ENCODE data around the gene RPS21. TPM values are rescaled to one million over a fixed set of nuclear protein-coding genes. Genes with fewer than 3 reads are reported as not detected.
A peak's percentile ranks its signal among the peaks of the same experiment; 100 is the strongest.

The RPS21 gene
- total RNA-seq, 5 donors from 2014 or later (not counting 1 experiment from before 2014, with no cell fraction given): 2,807 to 3,290 (median 3,085) TPM

- Histone ChIP-seq H3K9me3 (no peaks in the 10 kb centered on the region), H3K4me1 (ENCODE audit: control insufficient read depth in 1 of 2, extremely low read depth in 1 of 2, insufficient read depth in 2 of 2, low read length in 2 of 2) (peaks cover 5 to 25% of the 10 kb centered on the region in 2 experiments), H3K36me3 (ENCODE audit: control insufficient read depth in 2 of 2, extremely low read depth in 1 of 2, insufficient read depth in 1 of 2, low read length in 1 of 2) (peaks cover 0 to 3% of the 10 kb centered on the region in 2 donors), H3K4me3 (ENCODE audit: control insufficient read depth in 1 of 2, extremely low read depth in 1 of 2, low read length in 1 of 2) (no peak overlapping the region), H3K27ac (ENCODE audit: low read length) (no peak overlapping the region), H3K27me3 (replicated peaks in 1 of 2; ENCODE audit: control insufficient read depth in 2 of 2, extremely low read depth in 1 of 2, insufficient read depth in 2 of 2, low read length in 1 of 2) (no peaks in the 10 kb centered on the region)
- ChIA-PET POLR2A (interaction anchor here in 1 of 2 donors (0.7 kb wide), 1 partner anchor 102 kb away, joined by 3 read pairs; no protein-coding TSS in a partner anchor), CTCF (no interaction called here)
- no peaks in the 10 kb centered on the region for H3K27me3 Mint-ChIP-seq
- ATAC-seq (replicated peaks in 1 of 4) (no peak), DNase-seq (no peak)
- no peaks in the 10 kb centered on the region for H3K9me3 Mint-ChIP-seq
- no peak overlapping the region for H3K27ac Mint-ChIP-seq
- no peak overlapping the region for H3K4me3 Mint-ChIP-seq
- WGBS (ENCODE audit: insufficient coverage): 91% methylated on average over 22 of the region's 23 CpGs
- H3K4me1 Mint-ChIP-seq: peaks cover 12 to 27% (median 25%) of the 10 kb centered on the region in 3 donors
- H3K36me3 Mint-ChIP-seq: peaks cover 9% of the 10 kb centered on the region
Measured at GRCh38 chr20:62402456-62403150, 15.7 kb downstream of the RPS21 start.

GRCh38 chr20:62403331-62403730, 16.4 kb downstream of the RPS21 start:
- Mint-ChIP-seq H3K36me3 (peaks cover 7% of the 10 kb centered on the region), H3K4me1 (peaks cover 12 to 31% (median 28%) of the 10 kb centered on the region in 3 donors), H3K27me3 (no peaks in the 10 kb centered on the region), H3K4me3 (peak overlapping the region in 1 of 3 donors; percentile 31), H3K27ac (peak overlapping the region in 1 of 2 donors; percentile 74), H3K9me3 (no peaks in the 10 kb centered on the region)
- ATAC-seq (replicated peaks in 1 of 4): no peak
- Histone ChIP-seq H3K4me1 (ENCODE audit: control insufficient read depth in 1 of 2, extremely low read depth in 1 of 2, insufficient read depth in 2 of 2, low read length in 2 of 2) (peaks cover 5 to 32% of the 10 kb centered on the region in 2 experiments), H3K27ac (ENCODE audit: low read length) (no peak overlapping the region), H3K4me3 (ENCODE audit: control insufficient read depth in 1 of 2, extremely low read depth in 1 of 2, low read length in 1 of 2) (no peak overlapping the region), H3K9me3 (no peaks in the 10 kb centered on the region), H3K36me3 (ENCODE audit: control insufficient read depth in 2 of 2, extremely low read depth in 1 of 2, insufficient read depth in 1 of 2, low read length in 1 of 2) (peaks cover 0 to 3% of the 10 kb centered on the region in 2 donors), H3K27me3 (replicated peaks in 1 of 2; ENCODE audit: control insufficient read depth in 2 of 2, extremely low read depth in 1 of 2, insufficient read depth in 2 of 2, low read length in 1 of 2) (no peaks in the 10 kb centered on the region)
- no peak for DNase-seq
- ChIA-PET CTCF (no interaction called here), POLR2A (no interaction called here)
- 98% methylated on average over 7 of the region's 13 CpGs for WGBS (ENCODE audit: insufficient coverage)

- H3K4me1 ChIP-seq (ENCODE audit: control insufficient read depth in 1 of 2, extremely low read depth in 1 of 2, insufficient read depth in 2 of 2, low read length in 2 of 2): peaks cover 5 to 34% of the 10 kb centered on the region in 2 experiments
- peak overlapping the region in 1 of 2 donors; percentile 16 for H3K27ac Mint-ChIP-seq
- no peaks in the 10 kb centered on the region for H3K9me3 ChIP-seq
- no peak overlapping the region for H3K27ac ChIP-seq (ENCODE audit: low read length)
- no peaks in the 10 kb centered on the region for H3K27me3 Mint-ChIP-seq
- no peak overlapping the region for H3K4me3 ChIP-seq (ENCODE audit: control insufficient read depth in 1 of 2, extremely low read depth in 1 of 2, low read length in 1 of 2)
- CTCF ChIA-PET: no interaction called here
- peaks cover 7% of the 10 kb centered on the region for H3K36me3 Mint-ChIP-seq
- peak overlapping the region in 1 of 3 donors; percentile 21 for H3K4me3 Mint-ChIP-seq
- no peaks in the 10 kb centered on the region for H3K27me3 ChIP-seq (replicated peaks in 1 of 2; ENCODE audit: control insufficient read depth in 2 of 2, extremely low read depth in 1 of 2, insufficient read depth in 2 of 2, low read length in 1 of 2)
- POLR2A ChIA-PET: no interaction called here
- H3K36me3 ChIP-seq (ENCODE audit: control insufficient read depth in 2 of 2, extremely low read depth in 1 of 2, insufficient read depth in 1 of 2, low read length in 1 of 2): peaks cover 0 to 3% of the 10 kb centered on the region in 2 donors
- ATAC-seq (replicated peaks in 1 of 4) (no peak), DNase-seq (no peak)
- peaks cover 13 to 31% (median 28%) of the 10 kb centered on the region in 3 donors for H3K4me1 Mint-ChIP-seq
- no peaks in the 10 kb centered on the region for H3K9me3 Mint-ChIP-seq
- 89% methylated on average over 6 of the region's 9 CpGs for WGBS (ENCODE audit: insufficient coverage)
Measured at GRCh38 chr20:62404112-62404665, 17.3 kb downstream of the RPS21 start.

GRCh38 chr20:62404761-62405107, 17.8 kb downstream of the RPS21 start:
- POLR2A ChIA-PET: no interaction called here
- CTCF ChIA-PET: no interaction called here
- no peak overlapping the region for H3K27ac Mint-ChIP-seq

GRCh38 chr20:62405108-62405980, 18.4 kb downstream of the RPS21 start:
- H3K4me1 Mint-ChIP-seq: peaks cover 20 to 43% (median 39%) of the 10 kb centered on the region in 3 donors
- Histone ChIP-seq H3K27me3 (replicated peaks in 1 of 2; ENCODE audit: control insufficient read depth in 2 of 2, extremely low read depth in 1 of 2, insufficient read depth in 2 of 2, low read length in 1 of 2) (peaks cover 0 to 5% of the 10 kb centered on the region in 2 experiments), H3K27ac (ENCODE audit: low read length) (no peak overlapping the region), H3K36me3 (ENCODE audit: control insufficient read depth in 2 of 2, extremely low read depth in 1 of 2, insufficient read depth in 1 of 2, low read length in 1 of 2) (peaks cover 0 to 3% of the 10 kb centered on the region in 2 donors), H3K4me1 (ENCODE audit: control insufficient read depth in 1 of 2, extremely low read depth in 1 of 2, insufficient read depth in 2 of 2, low read length in 2 of 2) (peaks cover 5 to 43% of the 10 kb centered on the region in 2 experiments), H3K4me3 (ENCODE audit: control insufficient read depth in 1 of 2, extremely low read depth in 1 of 2, low read length in 1 of 2) (no peak overlapping the region), H3K9me3 (no peaks in the 10 kb centered on the region)
- H3K36me3 Mint-ChIP-seq: peaks cover 7% of the 10 kb centered on the region
- H3K27ac Mint-ChIP-seq: no peak overlapping the region
- H3K9me3 Mint-ChIP-seq: no peaks in the 10 kb centered on the region
- 92% methylated on average over 22 of the region's 23 CpGs for WGBS (ENCODE audit: insufficient coverage)
- ATAC-seq (replicated peaks in 1 of 4): no peak
- H3K4me3 Mint-ChIP-seq: peak overlapping the region; percentile 71 to 80 (median 75)
- ChIA-PET POLR2A (no interaction called here), CTCF (no interaction called here)
- H3K27me3 Mint-ChIP-seq: no peaks in the 10 kb centered on the region
- no peak for DNase-seq

More at GRCh38 chr20:62404761-62405107, 17.8 kb downstream of the RPS21 start:
- peaks cover 18 to 37% (median 33%) of the 10 kb centered on the region in 3 donors for H3K4me1 Mint-ChIP-seq
- no peak for DNase-seq
- no peak overlapping the region for H3K4me3 Mint-ChIP-seq
- no peak overlapping the region for H3K4me3 ChIP-seq (ENCODE audit: control insufficient read depth in 1 of 2, extremely low read depth in 1 of 2, low read length in 1 of 2)
- no peaks in the 10 kb centered on the region for H3K27me3 ChIP-seq (replicated peaks in 1 of 2; ENCODE audit: control insufficient read depth in 2 of 2, extremely low read depth in 1 of 2, insufficient read depth in 2 of 2, low read length in 1 of 2)
- H3K36me3 ChIP-seq (ENCODE audit: control insufficient read depth in 2 of 2, extremely low read depth in 1 of 2, insufficient read depth in 1 of 2, low read length in 1 of 2): peaks cover 0 to 3% of the 10 kb centered on the region in 2 donors
- no peak for ATAC-seq (replicated peaks in 1 of 4)
- H3K27me3 Mint-ChIP-seq: no peaks in the 10 kb centered on the region
- H3K9me3 Mint-ChIP-seq: no peaks in the 10 kb centered on the region
- 97% methylated on average over 11 of the region's 12 CpGs for WGBS (ENCODE audit: insufficient coverage)
- no peaks in the 10 kb centered on the region for H3K9me3 ChIP-seq
- peaks cover 7% of the 10 kb centered on the region for H3K36me3 Mint-ChIP-seq
- peaks cover 5 to 37% of the 10 kb centered on the region in 2 experiments for H3K4me1 ChIP-seq (ENCODE audit: control insufficient read depth in 1 of 2, extremely low read depth in 1 of 2, insufficient read depth in 2 of 2, low read length in 2 of 2)
- no peak overlapping the region for H3K27ac ChIP-seq (ENCODE audit: low read length)

GRCh38 chr20:62405981-62406513, 19.1 kb downstream of the RPS21 start:
- CTCF ChIA-PET: no interaction called here
- H3K4me1 ChIP-seq (ENCODE audit: control insufficient read depth in 1 of 2, extremely low read depth in 1 of 2, insufficient read depth in 2 of 2, low read length in 2 of 2): peaks cover 5 to 46% of the 10 kb centered on the region in 2 experiments
- Mint-ChIP-seq H3K27ac (peak overlapping the region in 1 of 2 donors; percentile 52), H3K36me3 (peaks cover 4% of the 10 kb centered on the region), H3K9me3 (no peaks in the 10 kb centered on the region), H3K4me1 (peaks cover 20 to 44% (median 39%) of the 10 kb centered on the region in 3 donors), H3K27me3 (no peaks in the 10 kb centered on the region), H3K4me3 (peak overlapping the region; percentile 71 to 80 (median 75))
- DNase-seq (no peak), ATAC-seq (replicated peaks in 1 of 4) (no peak)
- H3K36me3 ChIP-seq (ENCODE audit: control insufficient read depth in 2 of 2, extremely low read depth in 1 of 2, insufficient read depth in 1 of 2, low read length in 1 of 2): peaks cover 0 to 3% of the 10 kb centered on the region in 2 donors
- 61% methylated on average over 4 of the region's 10 CpGs for WGBS (ENCODE audit: insufficient coverage)
- peak overlapping the region; percentile 62 to 73 for H3K4me3 ChIP-seq (ENCODE audit: control insufficient read depth in 1 of 2, extremely low read depth in 1 of 2, low read length in 1 of 2)
- H3K9me3 ChIP-seq: no peaks in the 10 kb centered on the region
- H3K27ac ChIP-seq (ENCODE audit: low read length): peak overlapping the region; percentile 4
- H3K27me3 ChIP-seq (replicated peaks in 1 of 2; ENCODE audit: control insufficient read depth in 2 of 2, extremely low read depth in 1 of 2, insufficient read depth in 2 of 2, low read length in 1 of 2): peaks cover 0 to 5% of the 10 kb centered on the region in 2 experiments
- POLR2A ChIA-PET: no interaction called here
